Measurements from ENCODE around the gene PSMD14.

DNA sequence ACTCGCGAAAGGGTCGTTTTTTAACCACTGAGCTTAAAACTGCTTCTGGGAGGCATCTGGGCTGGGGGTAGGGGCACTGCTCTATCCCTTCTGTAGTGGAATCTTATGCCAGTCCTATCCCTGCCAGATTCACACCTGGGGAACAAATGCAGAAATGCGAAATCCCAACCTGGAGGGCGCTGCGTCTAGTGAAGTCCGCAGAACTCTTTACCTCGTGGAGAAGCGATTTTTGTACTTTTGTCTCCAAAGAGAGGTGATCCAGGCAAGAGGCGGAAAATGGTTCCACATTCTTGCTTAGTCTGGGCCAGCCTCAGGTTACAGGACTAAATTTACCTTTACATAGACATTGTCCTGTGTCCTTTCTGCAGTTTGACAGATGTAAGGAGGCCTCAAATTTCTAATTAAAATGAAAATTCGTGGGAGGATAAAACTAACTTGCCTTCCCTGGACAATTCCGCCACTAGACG is 118.3 kb downstream of the PSMD14 start:
- TF ChIP-seq, protein P1, sequence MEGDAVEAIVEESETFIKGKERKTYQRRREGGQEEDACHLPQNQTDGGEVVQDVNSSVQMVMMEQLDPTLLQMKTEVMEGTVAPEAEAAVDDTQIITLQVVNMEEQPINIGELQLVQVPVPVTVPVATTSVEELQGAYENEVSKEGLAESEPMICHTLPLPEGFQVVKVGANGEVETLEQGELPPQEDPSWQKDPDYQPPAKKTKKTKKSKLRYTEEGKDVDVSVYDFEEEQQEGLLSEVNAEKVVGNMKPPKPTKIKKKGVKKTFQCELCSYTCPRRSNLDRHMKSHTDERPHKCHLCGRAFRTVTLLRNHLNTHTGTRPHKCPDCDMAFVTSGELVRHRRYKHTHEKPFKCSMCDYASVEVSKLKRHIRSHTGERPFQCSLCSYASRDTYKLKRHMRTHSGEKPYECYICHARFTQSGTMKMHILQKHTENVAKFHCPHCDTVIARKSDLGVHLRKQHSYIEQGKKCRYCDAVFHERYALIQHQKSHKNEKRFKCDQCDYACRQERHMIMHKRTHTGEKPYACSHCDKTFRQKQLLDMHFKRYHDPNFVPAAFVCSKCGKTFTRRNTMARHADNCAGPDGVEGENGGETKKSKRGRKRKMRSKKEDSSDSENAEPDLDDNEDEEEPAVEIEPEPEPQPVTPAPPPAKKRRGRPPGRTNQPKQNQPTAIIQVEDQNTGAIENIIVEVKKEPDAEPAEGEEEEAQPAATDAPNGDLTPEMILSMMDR (conservative IDR thresholded peaks at IDR 0.05; ENCODE audit: low read depth, low read length), result no peak
- TF ChIP-seq EZH2 (IDR thresholded peaks at IDR 0.05; ENCODE audit: borderline replicate concordance, low read depth, low read length, poor library complexity, severe bottlenecking), result no peak
